H9 (cell line): ENCODE results near the gene PFKFB2. TPM values are rescaled to one million over a fixed set of nuclear protein-coding genes. Genes with fewer than 3 reads are reported as not detected.

Experiments
- DNase-seq: peaks from one replicate; pipeline ENCODE4 v3.0.0-alpha.2; 2017
- H2AFZ ChIP-seq: one replicate; pipeline ENCODE4 v1.6.1; 2013; ENCODE audit warnings: mild to moderate bottlenecking, low read length, control low read depth, moderate library complexity
- H2AK5ac ChIP-seq: 2 replicates; pipeline ENCODE4 v1.6.1; 2013; ENCODE audit warnings: low read length, control low read depth, mixed read lengths; ENCODE audit not compliant: insufficient read length
- H2BK120ac ChIP-seq: one replicate; pipeline ENCODE4 v1.6.1; 2013; ENCODE audit warnings: low read depth, mild to moderate bottlenecking, low read length, control low read depth, inconsistent platforms; ENCODE audit not compliant: poor library complexity, severe bottlenecking
- H2BK12ac ChIP-seq: 2 replicates; pipeline ENCODE4 v1.6.1; 2013; ENCODE audit warnings: low read length, control low read depth, mixed read lengths, low read depth; ENCODE audit not compliant: insufficient read length
- H2BK15ac ChIP-seq: 2 replicates; pipeline ENCODE4 v1.6.1; 2013; ENCODE audit warnings: low read depth, low read length, control low read depth
- H2BK20ac ChIP-seq: one replicate; pipeline ENCODE4 v1.6.1; 2013; ENCODE audit warnings: low read depth, mild to moderate bottlenecking, low read length, control low read depth, inconsistent platforms; ENCODE audit not compliant: poor library complexity, severe bottlenecking
- H2BK5ac ChIP-seq: 2 replicates; pipeline ENCODE4 v1.6.1; 2013; ENCODE audit warnings: low read length, control low read depth, mixed read lengths; ENCODE audit not compliant: insufficient read length
- H3K14ac ChIP-seq: 2 replicates; pipeline ENCODE4 v1.6.1; 2013; ENCODE audit warnings: low read length, control low read depth; ENCODE audit not compliant: insufficient read depth
- H3K18ac ChIP-seq: 2 replicates; pipeline ENCODE4 v1.6.1; 2013; ENCODE audit warnings: low read depth, mild to moderate bottlenecking, mixed read lengths, low read length, control low read depth; ENCODE audit not compliant: insufficient read length
- H3K23ac ChIP-seq: 2 replicates; pipeline ENCODE4 v1.6.1; 2013; ENCODE audit warnings: low read length, control low read depth, mixed read lengths, low read depth; ENCODE audit not compliant: insufficient read length
- H3K23me2 ChIP-seq: 2 replicates; pipeline ENCODE4 v1.6.1; 2013; ENCODE audit warnings: low read depth, mild to moderate bottlenecking, mixed read lengths, low read length, control low read depth; ENCODE audit not compliant: insufficient read length, poor library complexity, severe bottlenecking
- H3K27ac ChIP-seq: 2 replicates; pipeline ENCODE4 v1.5.1; 2013; ENCODE audit warnings: low read length, control low read depth, mixed read lengths, low read depth; ENCODE audit not compliant: insufficient read length
- H3K27me3 ChIP-seq: 2 replicates; pipeline ENCODE4 v1.6.1; 2013; ENCODE audit warnings: low read length, control low read depth, inconsistent platforms; ENCODE audit not compliant: insufficient read depth
- H3K4ac ChIP-seq: 2 replicates; pipeline ENCODE4 v1.6.1; 2013; ENCODE audit warnings: low read depth, mild to moderate bottlenecking, control low read depth, inconsistent platforms, low read length, moderate library complexity
- H3K4me1 ChIP-seq: 2 replicates; pipeline ENCODE4 v1.6.1; 2013; ENCODE audit warnings: low read length, control low read depth, inconsistent platforms; ENCODE audit not compliant: insufficient read depth
- H3K4me2 ChIP-seq: 2 replicates; pipeline ENCODE4 v1.6.1; 2013; ENCODE audit warnings: low read length, control low read depth, mixed read lengths; ENCODE audit not compliant: insufficient read length, insufficient read depth
- H3K56ac ChIP-seq: 2 replicates; pipeline ENCODE4 v1.6.1; 2013; ENCODE audit warnings: low read depth, mild to moderate bottlenecking, mixed read lengths, low read length, control low read depth; ENCODE audit not compliant: insufficient read length
- H3K79me1 ChIP-seq: 2 replicates; pipeline ENCODE4 v1.6.1; 2013; ENCODE audit warnings: low read depth, mild to moderate bottlenecking, moderate library complexity, low read length, control low read depth, inconsistent platforms; ENCODE audit not compliant: insufficient read depth, poor library complexity, severe bottlenecking
- H3K79me2 ChIP-seq: 2 replicates; pipeline ENCODE4 v1.6.1; 2013; ENCODE audit warnings: low read length, control low read depth, inconsistent platforms; ENCODE audit not compliant: insufficient read depth
- H3K9ac ChIP-seq: 2 replicates; pipeline ENCODE4 v1.6.1; 2013; ENCODE audit warnings: low read length, control low read depth, mixed read lengths; ENCODE audit not compliant: insufficient read length; ENCODE audit errors: extremely low read depth
- H3K9me3 ChIP-seq: one replicate; pipeline ENCODE4 v1.6.1; 2013; ENCODE audit warnings: low read depth, low read length, inconsistent platforms; ENCODE audit not compliant: control insufficient read depth
- H3T11ph ChIP-seq: one replicate; pipeline ENCODE4 v1.6.1; 2013; ENCODE audit warnings: mild to moderate bottlenecking, low read length, control low read depth, inconsistent platforms
- H4K20me1 ChIP-seq: one replicate; pipeline ENCODE4 v1.6.1; 2013; ENCODE audit not compliant: control insufficient read depth, insufficient read length, insufficient read depth
- H4K5ac ChIP-seq: 2 replicates; pipeline ENCODE4 v1.6.1; 2013; ENCODE audit warnings: low read depth, mild to moderate bottlenecking, mixed read lengths, low read length, control low read depth; ENCODE audit not compliant: insufficient read length
- H4K8ac ChIP-seq: replicated peaks from 2 replicates; pipeline ENCODE4 v1.6.1; 2013; ENCODE audit warnings: low read length, control low read depth, mixed read lengths, low read depth; ENCODE audit not compliant: insufficient read length
- H4K91ac ChIP-seq: 2 replicates; pipeline ENCODE4 v1.6.1; 2013; ENCODE audit warnings: low read depth, mild to moderate bottlenecking, moderate library complexity, mixed read lengths, low read length, control low read depth; ENCODE audit not compliant: insufficient read length
- H3K27ac Mint-ChIP-seq, 3 experiments: 2 replicates in 2 of 3; 3 replicates in 1 of 3; pipeline ENCODE4 v1.8.0; 2020 to 2021; ENCODE audit warnings: mixed read lengths in 3 of 3, mild to moderate bottlenecking in 1 of 3, moderate library complexity in 1 of 3
- H3K27me3 Mint-ChIP-seq: 2 replicates; pipeline ENCODE4 v1.8.0; 2021; ENCODE audit warnings: low read depth, mild to moderate bottlenecking, moderate library complexity, mixed read lengths
- H3K36me3 Mint-ChIP-seq, 3 experiments: 2 replicates in 2 of 3; 3 replicates in 1 of 3; pipeline ENCODE4 v1.8.0; 2020 to 2021; ENCODE audit warnings: low read depth in 3 of 3, mixed read lengths in 3 of 3; ENCODE audit not compliant: insufficient read depth in 1 of 3
- H3K4me1 Mint-ChIP-seq, 2 experiments: 2 replicates each; pipeline ENCODE4 v1.8.0; 2020; ENCODE audit warnings: mixed read lengths in 2 of 2
- H3K4me3 Mint-ChIP-seq, 2 experiments: 2 replicates in 1 of 2; 3 replicates in 1 of 2; pipeline ENCODE4 v1.8.0; 2020 to 2021; ENCODE audit warnings: mild to moderate bottlenecking in 2 of 2, mixed read lengths in 2 of 2, moderate library complexity in 1 of 2
- H3K9me3 Mint-ChIP-seq, 2 experiments: 2 replicates in 1 of 2; 3 replicates in 1 of 2; pipeline ENCODE4 v1.8.0; 2020; ENCODE audit warnings: mild to moderate bottlenecking in 2 of 2, mixed read lengths in 2 of 2, moderate library complexity in 1 of 2
- WGBS: extraction: QIAGEN DNeasy Blood & Tissue Kit; methylation state at CpG from one replicate; pipeline ENCODE4 v1.1.7; 2013; ENCODE audit warnings: missing lambda C conversion rate, low lambda C conversion rate, mixed read lengths; ENCODE audit not compliant: insufficient read length; ENCODE audit errors: extremely low coverage; 5-methylcytosine and 5-hydroxymethylcytosine counted together
- total RNA-seq: library from RNA; stranded (reverse); gene quantifications from 2 replicates; pipeline ENCODE4 v1.2.1, GENCODE V29; 2021
- TF ChIP-seq, protein P1 (sequence below): fragments of 200-600 bp; sonication (generic); conservative IDR thresholded peaks from 3 replicates; pipeline ENCODE4 v1.8.0; 2021; ENCODE audit warnings: antibody characterized with exemption, mild to moderate bottlenecking

PFKFB2 gene
- total RNA-seq, 1 experiment from 2014 or later, result 14.6 TPM

DNA sequence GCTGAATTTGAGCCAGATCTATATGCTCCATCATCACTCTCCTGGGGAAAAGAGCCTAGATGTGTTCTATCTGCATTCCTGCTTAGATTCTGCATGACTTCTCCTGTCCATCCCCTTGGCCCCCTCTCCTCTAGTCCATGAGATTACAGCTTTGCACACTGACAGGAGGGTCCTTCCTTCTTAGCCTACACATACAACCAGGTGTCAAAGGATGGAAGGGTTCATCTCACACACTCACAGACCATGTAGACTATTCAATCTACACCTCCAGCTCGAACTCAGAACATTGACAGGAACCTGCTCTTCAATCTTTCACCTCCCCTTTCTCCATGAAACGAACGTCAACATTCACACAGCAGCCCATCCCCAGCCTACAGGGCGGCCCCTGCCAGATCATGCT is 34.4 kb upstream of the PFKFB2 start:
- Histone ChIP-seq H2BK12ac (no peak overlapping the region), H3K14ac (no peak overlapping the region), H3K4me2 (no peak overlapping the region), H3K9me3 (no peaks in the 10 kb centered on the region), H2BK15ac (no peak overlapping the region), H2BK5ac (no peak overlapping the region), H3K4ac (no peak overlapping the region), H3K79me1 (no peaks in the 10 kb centered on the region), H3K79me2 (no peaks in the 10 kb centered on the region), H3T11ph (no peak overlapping the region), H3K27ac (no peak overlapping the region), H3K9ac (no peak overlapping the region), H4K5ac (no peak overlapping the region), H2AK5ac (no peak overlapping the region), H3K56ac (no peak overlapping the region), H3K23me2 (no peaks in the 10 kb centered on the region), H4K8ac (no peak overlapping the region), H2BK20ac (no peak overlapping the region), H4K20me1 (no peaks in the 10 kb centered on the region), H4K91ac (no peak overlapping the region), H3K27me3 (no peaks in the 10 kb centered on the region), H3K4me1 (no peaks in the 10 kb centered on the region), H3K23ac (no peak overlapping the region), H2AFZ (no peak overlapping the region), H3K18ac (no peak overlapping the region), H2BK120ac (no peak overlapping the region)
- Mint-ChIP-seq H3K9me3 (no peaks in the 10 kb centered on the region), H3K36me3 (peaks cover 0 to 2% (median 0%) of the 10 kb centered on the region in 3 experiments; a peak in 1 of 7 replicates), H3K4me3 (no peak overlapping the region), H3K27ac (no peak overlapping the region), H3K4me1 (no peaks in the 10 kb centered on the region), H3K27me3 (peaks cover 24% of the 10 kb centered on the region)
- DNase-seq, result no peak
- TF ChIP-seq, protein P1, sequence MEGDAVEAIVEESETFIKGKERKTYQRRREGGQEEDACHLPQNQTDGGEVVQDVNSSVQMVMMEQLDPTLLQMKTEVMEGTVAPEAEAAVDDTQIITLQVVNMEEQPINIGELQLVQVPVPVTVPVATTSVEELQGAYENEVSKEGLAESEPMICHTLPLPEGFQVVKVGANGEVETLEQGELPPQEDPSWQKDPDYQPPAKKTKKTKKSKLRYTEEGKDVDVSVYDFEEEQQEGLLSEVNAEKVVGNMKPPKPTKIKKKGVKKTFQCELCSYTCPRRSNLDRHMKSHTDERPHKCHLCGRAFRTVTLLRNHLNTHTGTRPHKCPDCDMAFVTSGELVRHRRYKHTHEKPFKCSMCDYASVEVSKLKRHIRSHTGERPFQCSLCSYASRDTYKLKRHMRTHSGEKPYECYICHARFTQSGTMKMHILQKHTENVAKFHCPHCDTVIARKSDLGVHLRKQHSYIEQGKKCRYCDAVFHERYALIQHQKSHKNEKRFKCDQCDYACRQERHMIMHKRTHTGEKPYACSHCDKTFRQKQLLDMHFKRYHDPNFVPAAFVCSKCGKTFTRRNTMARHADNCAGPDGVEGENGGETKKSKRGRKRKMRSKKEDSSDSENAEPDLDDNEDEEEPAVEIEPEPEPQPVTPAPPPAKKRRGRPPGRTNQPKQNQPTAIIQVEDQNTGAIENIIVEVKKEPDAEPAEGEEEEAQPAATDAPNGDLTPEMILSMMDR, result no peak
- no CpG with 5 or more reads among the region's 4 CpGs for WGBS
